Activated CD4-positive, alpha-beta memory T cell treated with anti-CD3 and anti-CD28 coated beads for 36 hours (primary cell): ENCODE measurements around the gene SDCCAG8. TPM values are rescaled to one million over a fixed set of nuclear protein-coding genes. Genes with fewer than 3 reads are reported as not detected.

ENCODE experiments used
- CTCF ChIA-PET: fragments of 350-600 bp; sonication (Branson Sonifier 250); formaldehyde crosslinking; loops from one replicate; lab custom pipeline; 2021; ENCODE audit warnings: antibody characterized with exemption, inconsistent platforms; lab: Charles Lee
- POLR2A ChIA-PET: fragments of 350-600 bp; sonication (Branson Sonifier 250); formaldehyde crosslinking; loops from one replicate; lab custom pipeline; 2021; ENCODE audit warnings: antibody characterized with exemption; lab: Charles Lee
- DNase-seq: peaks from one replicate; pipeline ENCODE4 v3.0.0-alpha.2; 2020
- H3K27ac Mint-ChIP-seq: one replicate; pipeline ENCODE4 v1.8.0; 2021; ENCODE audit warnings: mixed read lengths
- H3K27me3 Mint-ChIP-seq: one replicate; pipeline ENCODE4 v1.8.0; 2021; ENCODE audit warnings: mixed read lengths
- H3K36me3 Mint-ChIP-seq: one replicate; pipeline ENCODE4 v1.8.0; 2021; ENCODE audit warnings: mixed read lengths
- H3K4me1 Mint-ChIP-seq: one replicate; pipeline ENCODE4 v1.8.0; 2021; ENCODE audit warnings: low read depth, mixed read lengths
- H3K4me3 Mint-ChIP-seq: one replicate; pipeline ENCODE4 v1.8.0; 2021; ENCODE audit warnings: mild to moderate bottlenecking, mixed read lengths
- H3K9me3 Mint-ChIP-seq: one replicate; pipeline ENCODE4 v1.8.0; 2021; ENCODE audit warnings: mixed read lengths
- intact Hi-C: fragments of 100-400 bp; cut with micrococcal nuclease; formaldehyde crosslinking; loops from one replicate; pipeline ENCODE4 v1.15.1; 2023
- total RNA-seq, 2 experiments: library from RNA; stranded (reverse); gene quantifications; one replicate each; pipeline ENCODE4 v1.2.3, GENCODE V29; 2021

The SDCCAG8 gene
- total RNA-seq, 2 experiments from 2014 or later, result 20.7 to 23.2 TPM

- Mint-ChIP-seq H3K9me3 (no peaks in the 10 kb centered on the region), H3K36me3 (peaks cover 22% of the 10 kb centered on the region), H3K27me3 (no peaks in the 10 kb centered on the region), H3K27ac (no peak overlapping the region), H3K4me1 (no peaks in the 10 kb centered on the region), H3K4me3 (no peak overlapping the region)
- no peak for DNase-seq
- CTCF ChIA-PET, result interaction anchor here (0.6 kb wide), 1 partner anchor 672 kb away, joined by 3 read pairs; no protein-coding TSS in a partner anchor
- POLR2A ChIA-PET, result no interaction called here
- intact Hi-C loops, result loop anchor here (10.0 kb wide), 1 partner anchor 244 kb away; no protein-coding TSS in a partner anchor
These were observed 245.2 kb downstream of the SDCCAG8 start for GRCh38 chr1:243501002-243501401.

GRCh38 chr1:243503155-243503554, 247.3 kb downstream of the SDCCAG8 start:
- Mint-ChIP-seq H3K36me3 (peaks cover 22% of the 10 kb centered on the region), H3K27me3 (no peaks in the 10 kb centered on the region), H3K4me1 (no peaks in the 10 kb centered on the region), H3K4me3 (no peak overlapping the region), H3K9me3 (no peaks in the 10 kb centered on the region), H3K27ac (no peak overlapping the region)
- ChIA-PET POLR2A (no interaction called here), CTCF (interaction anchor here (1.4 kb wide), 1 partner anchor 159 kb away, joined by 4 read pairs; no protein-coding TSS in a partner anchor)
- no peak for DNase-seq
- intact Hi-C loops, result loop anchor here (10.0 kb wide), 1 partner anchor 242 kb away; no protein-coding TSS in a partner anchor

GRCh38 chr1:243505986-243506689, 250.3 kb downstream of the SDCCAG8 start:
- Mint-ChIP-seq H3K27ac (no peak overlapping the region), H3K36me3 (peaks cover 26% of the 10 kb centered on the region), H3K4me3 (no peak overlapping the region), H3K9me3 (no peaks in the 10 kb centered on the region), H3K27me3 (no peaks in the 10 kb centered on the region), H3K4me1 (peaks cover 2% of the 10 kb centered on the region)
- intact Hi-C loops, result loop anchor here (10.0 kb wide), 1 partner anchor 239 kb away; no protein-coding TSS in a partner anchor
- ChIA-PET CTCF (no interaction called here), POLR2A (no interaction called here)
- DNase-seq, result no peak

- peaks cover 33% of the 10 kb centered on the region for H3K36me3 Mint-ChIP-seq
- intact Hi-C loops, result loop anchor here (10.0 kb wide), 1 partner anchor 238 kb away; no protein-coding TSS in a partner anchor
- H3K9me3 Mint-ChIP-seq, result no peaks in the 10 kb centered on the region
- ChIA-PET POLR2A (no interaction called here), CTCF (no interaction called here)
- H3K27ac Mint-ChIP-seq, result no peak overlapping the region
- peaks cover 2% of the 10 kb centered on the region for H3K4me1 Mint-ChIP-seq
- no peaks in the 10 kb centered on the region for H3K27me3 Mint-ChIP-seq
- DNase-seq, result no peak
- no peak overlapping the region for H3K4me3 Mint-ChIP-seq
These were observed 251.3 kb downstream of the SDCCAG8 start for GRCh38 chr1:243507001-243507671.

- ChIA-PET POLR2A (no interaction called here), CTCF (no interaction called here)
- DNase-seq, result no peak
- Mint-ChIP-seq H3K27me3 (no peaks in the 10 kb centered on the region), H3K27ac (no peak overlapping the region), H3K4me1 (peaks cover 2% of the 10 kb centered on the region), H3K4me3 (no peak overlapping the region), H3K36me3 (peaks cover 37% of the 10 kb centered on the region), H3K9me3 (no peaks in the 10 kb centered on the region)
- intact Hi-C loops, result loop anchor here (10.0 kb wide), 1 partner anchor 237 kb away; no protein-coding TSS in a partner anchor
These were observed 251.9 kb downstream of the SDCCAG8 start for GRCh38 chr1:243507672-243508302.

GRCh38 chr1:243508303-243508713, 252.5 kb downstream of the SDCCAG8 start:
- POLR2A ChIA-PET, result no interaction called here
- H3K4me3 Mint-ChIP-seq, result no peak overlapping the region
- no peak overlapping the region for H3K27ac Mint-ChIP-seq
- no peaks in the 10 kb centered on the region for H3K9me3 Mint-ChIP-seq
- H3K27me3 Mint-ChIP-seq, result no peaks in the 10 kb centered on the region
- intact Hi-C loops, result loop anchor here (10.0 kb wide), 1 partner anchor 236 kb away; no protein-coding TSS in a partner anchor
- DNase-seq, result no peak
- peaks cover 2% of the 10 kb centered on the region for H3K4me1 Mint-ChIP-seq
- peaks cover 32% of the 10 kb centered on the region for H3K36me3 Mint-ChIP-seq
- CTCF ChIA-PET, result no interaction called here

- Mint-ChIP-seq H3K4me3 (no peak overlapping the region), H3K27ac (no peak overlapping the region), H3K27me3 (no peaks in the 10 kb centered on the region), H3K4me1 (peaks cover 6% of the 10 kb centered on the region), H3K9me3 (no peaks in the 10 kb centered on the region), H3K36me3 (peaks cover 26% of the 10 kb centered on the region)
- ChIA-PET CTCF (no interaction called here), POLR2A (no interaction called here)
- DNase-seq, result no peak
- intact Hi-C loops, result loop anchor here (10.0 kb wide), 1 partner anchor 236 kb away; no protein-coding TSS in a partner anchor
These were observed 253.1 kb downstream of the SDCCAG8 start for GRCh38 chr1:243508943-243509342.

- no peak for DNase-seq
- CTCF ChIA-PET, result no interaction called here
- H3K27me3 Mint-ChIP-seq, result no peaks in the 10 kb centered on the region
- no peak overlapping the region for H3K27ac Mint-ChIP-seq
- intact Hi-C loops, result loop anchor here (5.0 kb wide), 1 partner anchor 86 kb away; no protein-coding TSS in a partner anchor
- peaks cover 17% of the 10 kb centered on the region for H3K4me1 Mint-ChIP-seq
- no peaks in the 10 kb centered on the region for H3K9me3 Mint-ChIP-seq
- POLR2A ChIA-PET, result no interaction called here
- peaks cover 22% of the 10 kb centered on the region for H3K36me3 Mint-ChIP-seq
- H3K4me3 Mint-ChIP-seq, result no peak overlapping the region
These were observed 255.1 kb downstream of the SDCCAG8 start for GRCh38 chr1:243510928-243511327.

- Mint-ChIP-seq H3K9me3 (peaks cover 4% of the 10 kb centered on the region), H3K36me3 (peaks cover 34% of the 10 kb centered on the region), H3K4me1 (peaks cover 17% of the 10 kb centered on the region), H3K27me3 (no peaks in the 10 kb centered on the region), H3K27ac (no peak overlapping the region), H3K4me3 (no peak overlapping the region)
- no peak for DNase-seq
- ChIA-PET POLR2A (no interaction called here), CTCF (no interaction called here)
- intact Hi-C loops, result loop anchor here (5.0 kb wide), 1 partner anchor 83 kb away; no protein-coding TSS in a partner anchor
These were observed 258.1 kb downstream of the SDCCAG8 start for GRCh38 chr1:243513726-243514491.

GRCh38 chr1:243514927-243515326, 259.1 kb downstream of the SDCCAG8 start:
- H3K27ac Mint-ChIP-seq, result no peak overlapping the region
- no peak overlapping the region for H3K4me3 Mint-ChIP-seq
- H3K9me3 Mint-ChIP-seq, result peaks cover 4% of the 10 kb centered on the region
- no peak for DNase-seq
- intact Hi-C loops, result loop anchor here (5.0 kb wide), 1 partner anchor 82 kb away; no protein-coding TSS in a partner anchor
- POLR2A ChIA-PET, result interaction anchor here (0.7 kb wide), 1 partner anchor 196 kb away, joined by 6 read pairs; no protein-coding TSS in a partner anchor
- H3K4me1 Mint-ChIP-seq, result peaks cover 17% of the 10 kb centered on the region
- peaks cover 37% of the 10 kb centered on the region for H3K36me3 Mint-ChIP-seq
- CTCF ChIA-PET, result no interaction called here
- H3K27me3 Mint-ChIP-seq, result no peaks in the 10 kb centered on the region

GRCh38 chr1:243520831-243521230, 265.0 kb downstream of the SDCCAG8 start:
- H3K36me3 Mint-ChIP-seq, result peaks cover 20% of the 10 kb centered on the region
- intact Hi-C loops, result no loop called here
- H3K27ac Mint-ChIP-seq, result no peak overlapping the region
- no peak for DNase-seq
- POLR2A ChIA-PET, result no interaction called here
- H3K4me1 Mint-ChIP-seq, result peaks cover 10% of the 10 kb centered on the region
- CTCF ChIA-PET, result no interaction called here
- no peak overlapping the region for H3K4me3 Mint-ChIP-seq
- no peaks in the 10 kb centered on the region for H3K27me3 Mint-ChIP-seq
- H3K9me3 Mint-ChIP-seq, result peaks cover 4% of the 10 kb centered on the region
